Renal cortical epithelial cell (primary cell): ENCODE data around the gene CALN1. TPM values are rescaled to one million over a fixed set of nuclear protein-coding genes. Genes with fewer than 3 reads are reported as not detected.
"Not testable (repeated sequence)": the region's sequence is repeated elsewhere in the genome, so short reads cannot be mapped to it uniquely, and the experiment has no call there.

Experiments
- DNase-seq: peaks from one replicate; pipeline ENCODE4 v3.0.0-alpha.2; 2011; ENCODE audit warnings: low read depth
- total RNA-seq: library from RNA; depleted of rRNA; stranded (reverse); fragments of >200 nt; gene quantifications from 2 replicates; pipeline ENCODE4 v1.2.3, GENCODE V29; 2014

CALN1 gene
- total RNA-seq, 1 donor from 2014 or later, result not detected

GRCh38 chr7:71867626-71868025 lies 544.5 kb downstream of the CALN1 start:
- DNase-seq, result no peak

GRCh38 chr7:71865172-71865571 lies 547.0 kb downstream of the CALN1 start:
- DNase-seq, result no peak

- no peak for DNase-seq
Measured at GRCh38 chr7:71864130-71864529, 548.0 kb downstream of the CALN1 start.

- DNase-seq, result no peak
Measured at GRCh38 chr7:71860572-71860971, 551.6 kb downstream of the CALN1 start.

- DNase-seq, result no peak
Measured at GRCh38 chr7:71857338-71857737, 554.8 kb downstream of the CALN1 start.

- no peak for DNase-seq
Measured at GRCh38 chr7:71854546-71855397, 557.4 kb downstream of the CALN1 start.

- no peak for DNase-seq
Measured at GRCh38 chr7:71851776-71852498, 560.2 kb downstream of the CALN1 start.

GRCh38 chr7:71846160-71846559 lies 566.0 kb downstream of the CALN1 start:
- DNase-seq, result no peak

- no peak for DNase-seq
Measured at GRCh38 chr7:71843676-71844075, 568.5 kb downstream of the CALN1 start.

- no peak for DNase-seq
Measured at GRCh38 chr7:71842786-71843185, 569.4 kb downstream of the CALN1 start.

- DNase-seq, result no peak
Measured at GRCh38 chr7:71842381-71842780, 569.8 kb downstream of the CALN1 start.

GRCh38 chr7:71835056-71835455 lies 577.1 kb downstream of the CALN1 start:
- DNase-seq, result no peak

- DNase-seq, result no peak
Measured at GRCh38 chr7:71829515-71829914, 582.6 kb downstream of the CALN1 start.

GRCh38 chr7:71828361-71828760 lies 583.8 kb downstream of the CALN1 start:
- DNase-seq, result no peak

- no peak for DNase-seq
Measured at GRCh38 chr7:71826141-71826540, 586.0 kb downstream of the CALN1 start.

GRCh38 chr7:71824006-71824760 lies 588.0 kb downstream of the CALN1 start:
- no peak for DNase-seq

- DNase-seq, result not testable (repeated sequence)
Measured at GRCh38 chr7:71822406-71822805, 589.7 kb downstream of the CALN1 start.

- DNase-seq, result no peak
Measured at GRCh38 chr7:71817916-71818315, 594.2 kb downstream of the CALN1 start.

- no peak for DNase-seq
Measured at GRCh38 chr7:71808115-71808514, 604.0 kb downstream of the CALN1 start.

GRCh38 chr7:71804256-71804655 lies 607.9 kb downstream of the CALN1 start:
- DNase-seq, result no peak

- no peak for DNase-seq
Measured at GRCh38 chr7:71801976-71802375, 610.2 kb downstream of the CALN1 start.

- no peak for DNase-seq
Measured at GRCh38 chr7:71800321-71800720, 611.8 kb downstream of the CALN1 start.
